Neural cell (in vitro differentiated cells): ENCODE data around the gene GRID1. TPM values are rescaled to one million over a fixed set of nuclear protein-coding genes. Genes with fewer than 3 reads are reported as not detected.

Experiments used
- H2AFZ ChIP-seq: fragments of 200-600, 300-800 bp; sonication (generic), shearing (Covaris generic); 2 replicates; pipeline ENCODE4 v1.6.0; 2014; ENCODE audit warnings: low read depth, mild to moderate bottlenecking, antibody characterized with exemption, low read length, moderate library complexity
- H3F3A ChIP-seq: fragments of 200-600 bp; shearing (Covaris generic); 2 replicates; pipeline ENCODE4 v1.6.1; 2016; ENCODE audit warnings: mild to moderate bottlenecking, moderate library complexity, mixed read lengths, antibody characterized with exemption, low read length; ENCODE audit not compliant: insufficient read depth, poor library complexity, severe bottlenecking
- H3K27ac ChIP-seq: fragments of 200-600, 300-800 bp; sonication (generic), shearing (Covaris generic); 2 replicates; pipeline ENCODE4 v1.5.1; 2014; ENCODE audit warnings: mild to moderate bottlenecking, low read length, moderate library complexity
- H3K27me3 ChIP-seq: fragments of 300-800, 200-600 bp; sonication (generic), shearing (Covaris generic); 2 replicates; pipeline ENCODE4 v1.6.0; 2014; ENCODE audit warnings: mild to moderate bottlenecking, low read depth, low read length, moderate library complexity; ENCODE audit not compliant: insufficient read depth
- H3K36me3 ChIP-seq: fragments of 300-800, 200-600 bp; sonication (generic), shearing (Covaris generic); 2 replicates; pipeline ENCODE4 v1.5.1; 2014; ENCODE audit warnings: mild to moderate bottlenecking, antibody characterized with exemption, low read length, moderate library complexity; ENCODE audit not compliant: insufficient read depth
- H3K4me2 ChIP-seq: fragments of 300-800, 200-600 bp; sonication (generic), shearing (Covaris generic); 2 replicates; pipeline ENCODE4 v1.6.0; 2014; ENCODE audit warnings: mild to moderate bottlenecking, low read length
- H3K4me3 ChIP-seq: fragments of 300-800, 200-600 bp; sonication (generic), shearing (Covaris generic); 2 replicates; pipeline ENCODE4 v1.5.1; 2014; ENCODE audit warnings: mild to moderate bottlenecking, low read length, moderate library complexity
- H3K79me2 ChIP-seq: fragments of 200-600 bp; shearing (Covaris generic); replicated peaks from 2 replicates; pipeline ENCODE4 v1.6.0; 2014; ENCODE audit warnings: mild to moderate bottlenecking, low read length, moderate library complexity; ENCODE audit not compliant: insufficient read depth
- H3K9ac ChIP-seq: fragments of 300-800, 200-600 bp; sonication (generic), shearing (Covaris generic); 2 replicates; pipeline ENCODE4 v1.6.1; 2016; ENCODE audit warnings: mild to moderate bottlenecking, low read length, mixed read lengths
- H3K9me2 ChIP-seq: fragments of 200-600 bp; shearing (Covaris generic); 2 replicates; pipeline ENCODE4 v1.6.1; 2016; ENCODE audit warnings: mild to moderate bottlenecking, low read length, mixed read lengths; ENCODE audit not compliant: insufficient read depth
- H3K9me3 ChIP-seq: fragments of 200-600, 300-800 bp; sonication (generic), shearing (Covaris generic); 2 replicates; pipeline ENCODE4 v1.6.1; 2016; ENCODE audit warnings: mild to moderate bottlenecking, mixed run types, low read length, moderate library complexity, mixed read lengths
- H4K20me1 ChIP-seq: fragments of 200-600 bp; shearing (Covaris generic); 2 replicates; pipeline ENCODE4 v1.6.1; 2016; ENCODE audit warnings: mild to moderate bottlenecking, mixed run types; ENCODE audit not compliant: insufficient read depth
- EP300 ChIP-seq: fragments of 450-650 bp; conservative IDR thresholded peaks from 2 replicates; pipeline ENCODE4 v1.6.1; 2014; ENCODE audit warnings: antibody characterized with exemption, mild to moderate bottlenecking, moderate library complexity; ENCODE audit not compliant: poor library complexity, severe bottlenecking
- EZH2 ChIP-seq: fragments of 200-600, 300-800 bp; shearing (Covaris generic), sonication (generic); IDR thresholded peaks from 2 replicates; pipeline ENCODE4 v1.6.1; 2014; ENCODE audit warnings: antibody characterized with exemption, low read length, borderline replicate concordance, mild to moderate bottlenecking; ENCODE audit not compliant: insufficient read depth, poor library complexity, severe bottlenecking
- MXI1 ChIP-seq: fragments of 450-650 bp; conservative IDR thresholded peaks from 2 replicates; pipeline ENCODE4 v1.6.1; 2014; ENCODE audit warnings: antibody characterized with exemption, mild to moderate bottlenecking; ENCODE audit not compliant: poor library complexity, severe bottlenecking
- POLR2AphosphoS5 ChIP-seq: IDR thresholded peaks from 2 replicates; pipeline ENCODE4 v1.6.1; 2012
- RAD21 ChIP-seq: fragments of 450-650 bp; conservative IDR thresholded peaks from 2 replicates; pipeline ENCODE4 v1.6.1; 2014; ENCODE audit warnings: antibody characterized with exemption, mild to moderate bottlenecking, moderate library complexity
- REST ChIP-seq: IDR thresholded peaks from 2 replicates; pipeline ENCODE4 v1.6.1; 2012; ENCODE audit warnings: borderline replicate concordance
- SMC3 ChIP-seq: fragments of 450-650 bp; conservative IDR thresholded peaks from 2 replicates; pipeline ENCODE4 v1.6.1; 2014; ENCODE audit warnings: antibody characterized with exemption, mild to moderate bottlenecking, moderate library complexity; ENCODE audit not compliant: poor library complexity
- TAF1 ChIP-seq: IDR thresholded peaks from 2 replicates; pipeline ENCODE4 v1.6.1; 2012; ENCODE audit warnings: low read depth
- polyA plus RNA-seq: library from polyadenylated mRNA; depleted of rRNA; stranded (reverse); fragments of >200 nt; gene quantifications from 2 replicates; pipeline ENCODE4 v1.2.3, GENCODE V29; 2014
- TF ChIP-seq, protein P1 (sequence below): fragments of 450-650 bp; IDR thresholded peaks from 2 replicates; pipeline ENCODE4 v1.5.1; 2014; ENCODE audit warnings: antibody characterized with exemption, mild to moderate bottlenecking, moderate library complexity; ENCODE audit not compliant: poor library complexity, severe bottlenecking

The GRID1 gene
- polyA plus RNA-seq, 1 donor from 2014 or later, result 7.3 TPM

- H2AFZ ChIP-seq, result no peak overlapping the region
- no peak overlapping the region for H3K27ac ChIP-seq
- H4K20me1 ChIP-seq, result no peaks in the 10 kb centered on the region
- H3F3A ChIP-seq, result no peaks in the 10 kb centered on the region
- H3K4me2 ChIP-seq, result no peak overlapping the region
- TF ChIP-seq RAD21 (no peak), REST (no peak), POLR2AphosphoS5 (no peak), TAF1 (no peak), EP300 (no peak), EZH2 (no peak), SMC3 (no peak), MXI1 (no peak)
- TF ChIP-seq, protein P1, sequence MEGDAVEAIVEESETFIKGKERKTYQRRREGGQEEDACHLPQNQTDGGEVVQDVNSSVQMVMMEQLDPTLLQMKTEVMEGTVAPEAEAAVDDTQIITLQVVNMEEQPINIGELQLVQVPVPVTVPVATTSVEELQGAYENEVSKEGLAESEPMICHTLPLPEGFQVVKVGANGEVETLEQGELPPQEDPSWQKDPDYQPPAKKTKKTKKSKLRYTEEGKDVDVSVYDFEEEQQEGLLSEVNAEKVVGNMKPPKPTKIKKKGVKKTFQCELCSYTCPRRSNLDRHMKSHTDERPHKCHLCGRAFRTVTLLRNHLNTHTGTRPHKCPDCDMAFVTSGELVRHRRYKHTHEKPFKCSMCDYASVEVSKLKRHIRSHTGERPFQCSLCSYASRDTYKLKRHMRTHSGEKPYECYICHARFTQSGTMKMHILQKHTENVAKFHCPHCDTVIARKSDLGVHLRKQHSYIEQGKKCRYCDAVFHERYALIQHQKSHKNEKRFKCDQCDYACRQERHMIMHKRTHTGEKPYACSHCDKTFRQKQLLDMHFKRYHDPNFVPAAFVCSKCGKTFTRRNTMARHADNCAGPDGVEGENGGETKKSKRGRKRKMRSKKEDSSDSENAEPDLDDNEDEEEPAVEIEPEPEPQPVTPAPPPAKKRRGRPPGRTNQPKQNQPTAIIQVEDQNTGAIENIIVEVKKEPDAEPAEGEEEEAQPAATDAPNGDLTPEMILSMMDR, result no peak
- H3K36me3 ChIP-seq, result no peaks in the 10 kb centered on the region
- no peaks in the 10 kb centered on the region for H3K79me2 ChIP-seq
- no peaks in the 10 kb centered on the region for H3K27me3 ChIP-seq
- no peak overlapping the region for H3K4me3 ChIP-seq
- H3K9me2 ChIP-seq, result no peaks in the 10 kb centered on the region
- no peak overlapping the region for H3K9ac ChIP-seq
- H3K9me3 ChIP-seq, result no peaks in the 10 kb centered on the region
Measured at GRCh38 chr10:85613391-85613790, 753.2 kb downstream of the GRID1 start.

GRCh38 chr10:85612833-85613232 is 753.8 kb downstream of the GRID1 start:
- Histone ChIP-seq H3K27ac (no peak overlapping the region), H2AFZ (no peak overlapping the region), H3K27me3 (no peaks in the 10 kb centered on the region), H4K20me1 (no peaks in the 10 kb centered on the region), H3K79me2 (no peaks in the 10 kb centered on the region), H3K9ac (no peak overlapping the region), H3K4me2 (no peak overlapping the region), H3F3A (no peaks in the 10 kb centered on the region), H3K4me3 (no peak overlapping the region), H3K9me2 (no peaks in the 10 kb centered on the region), H3K9me3 (no peaks in the 10 kb centered on the region), H3K36me3 (no peaks in the 10 kb centered on the region)
- no peak for TF ChIP-seq REST
- TF ChIP-seq EZH2, result no peak
- no peak for TF ChIP-seq RAD21
- TF ChIP-seq TAF1, result no peak
- no peak for TF ChIP-seq MXI1
- no peak for TF ChIP-seq SMC3
- no peak for TF ChIP-seq POLR2AphosphoS5
